ENCODE measurements around the gene PNPLA2.

- peak; percentile 83 for TF ChIP-seq CTCF (IDR thresholded peaks at IDR 0.05)
- TF ChIP-seq EZH2 (IDR thresholded peaks at IDR 0.05): peak; percentile 20
- no peak for TF ChIP-seq EZH2phosphoT487 (IDR thresholded peaks at IDR 0.05)
Measured at GRCh38 chr11:783581-784015, 35.1 kb upstream of the PNPLA2 start.
